GM03348 (cell line): ENCODE measurements around the gene KAZALD1.

Experiments
- DNase-seq: peaks from one replicate; pipeline ENCODE4 v3.0.0; 2012; ENCODE audit warnings: low spot score

KAZALD1 gene

DNA sequence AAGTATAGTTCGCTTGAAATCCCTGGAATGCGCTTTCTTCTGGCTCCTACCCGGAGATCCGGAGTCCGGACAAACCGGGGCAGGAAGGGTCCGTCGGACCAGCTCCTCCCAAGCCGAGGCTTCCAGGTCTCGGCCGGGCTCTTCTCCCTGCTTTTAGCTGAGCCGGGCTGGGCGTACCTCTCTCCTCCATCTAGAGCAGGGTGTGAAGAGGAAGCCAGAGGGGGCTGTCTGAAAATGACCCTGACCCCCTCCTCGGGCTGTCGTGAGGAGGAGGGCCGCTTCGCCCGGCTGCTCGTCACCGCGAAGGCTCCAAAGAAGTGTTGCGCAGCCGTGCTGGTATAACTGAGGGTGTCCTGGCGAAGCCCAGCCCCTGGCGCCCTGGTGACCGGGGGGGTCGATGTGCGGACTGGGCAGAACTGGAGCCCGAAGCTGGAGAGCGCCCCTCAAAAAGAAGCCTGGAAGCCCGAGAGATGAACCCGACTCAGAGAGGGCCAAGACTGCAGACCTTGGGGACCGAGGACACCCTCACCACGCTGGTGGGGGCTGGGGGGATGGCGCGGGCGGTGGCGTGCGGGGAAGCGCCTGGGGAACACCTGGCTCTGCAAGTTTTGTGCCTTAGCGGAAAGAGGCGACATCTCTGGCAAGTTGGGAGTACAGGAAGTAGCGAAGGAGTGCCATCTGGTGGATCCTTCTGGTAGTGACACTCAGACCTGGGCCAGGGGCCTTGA, 5.7 kb downstream of the KAZALD1 start:
- DNase-seq = peak; percentile 86

- DNase-seq = no peak
Measured at GRCh38 chr10:101069441-101069840, 7.7 kb downstream of the KAZALD1 start.

DNA sequence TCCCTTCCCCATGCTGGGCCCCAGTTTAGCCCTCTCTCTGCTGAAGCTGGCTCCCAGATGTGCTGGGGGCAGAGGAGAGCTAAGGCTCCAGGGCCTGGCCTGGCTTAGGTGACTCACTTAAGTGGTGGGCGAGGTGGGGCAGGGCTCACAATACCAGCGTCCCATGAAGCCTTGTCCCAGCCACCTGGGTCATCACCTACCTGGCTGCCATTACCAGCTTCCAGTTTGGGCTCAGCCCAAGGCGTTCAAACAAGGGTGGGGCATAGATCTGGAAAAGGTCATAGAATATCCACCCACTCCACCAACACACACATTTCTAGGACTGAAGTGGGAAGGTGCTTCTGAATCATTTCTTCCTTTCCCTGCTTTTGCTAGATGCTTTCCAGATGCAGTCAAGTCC, 8.3 kb downstream of the KAZALD1 start:
- DNase-seq = no peak

GRCh38 chr10:101071267-101071884, 9.6 kb downstream of the KAZALD1 start:
- no peak for DNase-seq

- DNase-seq = no peak
Measured at GRCh38 chr10:101071885-101072433, 10.2 kb downstream of the KAZALD1 start.

- no peak for DNase-seq
Measured at GRCh38 chr10:101072923-101073322, 11.1 kb downstream of the KAZALD1 start.

- DNase-seq = no peak
Measured at GRCh38 chr10:101073631-101074030, 11.8 kb downstream of the KAZALD1 start.

DNA sequence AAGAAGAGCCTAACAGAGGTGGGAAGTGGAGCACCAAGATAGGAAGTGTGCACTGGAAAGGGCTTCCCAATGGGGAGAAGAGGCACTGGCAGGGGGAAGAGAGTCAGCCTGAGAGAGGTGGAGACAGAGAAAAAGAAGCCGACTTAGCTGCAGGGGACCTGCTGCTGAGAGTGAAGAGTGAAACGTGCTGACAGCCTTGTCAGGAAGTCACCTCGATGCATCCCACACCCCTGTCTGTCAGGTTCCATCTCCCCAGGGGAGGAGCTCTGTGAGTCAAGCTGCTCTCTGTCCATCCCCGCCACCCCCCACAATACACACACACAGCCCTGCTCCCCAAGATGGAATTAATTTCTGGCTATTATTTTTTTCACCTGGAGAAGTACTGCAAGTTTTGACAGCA, 14.0 kb downstream of the KAZALD1 start:
- no peak for DNase-seq

GRCh38 chr10:101076630-101077029, 14.8 kb downstream of the KAZALD1 start:
- DNase-seq = no peak

DNA sequence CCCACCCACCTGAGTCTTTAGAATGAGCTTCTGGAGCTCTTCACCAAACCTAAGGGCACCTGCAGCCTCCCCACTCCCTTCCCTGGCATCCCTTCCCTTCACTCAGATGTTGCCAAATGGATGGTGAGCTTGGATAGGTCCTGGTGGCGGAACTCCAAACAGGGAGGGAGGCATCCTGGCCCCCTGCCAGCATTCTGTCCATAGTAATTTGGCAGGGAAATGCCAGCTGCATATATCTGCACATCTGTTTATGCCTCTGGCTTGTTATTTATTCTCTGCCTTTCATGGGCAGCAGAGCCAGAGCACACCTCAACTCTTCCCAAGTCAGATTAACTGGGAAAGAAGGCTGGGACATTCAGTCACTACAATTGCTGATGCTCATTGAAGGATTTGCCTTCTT, 18.1 kb downstream of the KAZALD1 start:
- DNase-seq = no peak

- DNase-seq = peak; percentile 63
Measured at GRCh38 chr10:101080933-101081931, 19.4 kb downstream of the KAZALD1 start.

DNA sequence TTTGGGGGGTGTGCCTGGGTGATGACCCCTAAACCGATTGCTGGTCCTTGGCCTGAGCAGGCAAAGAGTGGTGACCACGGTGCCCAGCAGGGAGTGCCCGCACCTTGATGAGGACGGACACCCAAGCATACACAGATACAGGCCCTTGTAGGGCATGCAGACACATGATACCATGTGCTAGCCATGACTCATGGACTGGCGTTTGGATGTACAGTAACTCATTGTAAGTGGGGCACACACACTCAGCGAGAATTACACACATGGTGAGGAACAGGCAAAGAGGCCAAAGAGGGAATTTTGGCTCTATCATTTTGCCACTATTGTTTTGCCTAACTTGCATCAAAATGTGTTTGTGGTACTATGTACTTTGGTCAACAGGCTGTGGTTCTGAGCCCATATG, 24.1 kb downstream of the KAZALD1 start:
- no peak for DNase-seq

DNA sequence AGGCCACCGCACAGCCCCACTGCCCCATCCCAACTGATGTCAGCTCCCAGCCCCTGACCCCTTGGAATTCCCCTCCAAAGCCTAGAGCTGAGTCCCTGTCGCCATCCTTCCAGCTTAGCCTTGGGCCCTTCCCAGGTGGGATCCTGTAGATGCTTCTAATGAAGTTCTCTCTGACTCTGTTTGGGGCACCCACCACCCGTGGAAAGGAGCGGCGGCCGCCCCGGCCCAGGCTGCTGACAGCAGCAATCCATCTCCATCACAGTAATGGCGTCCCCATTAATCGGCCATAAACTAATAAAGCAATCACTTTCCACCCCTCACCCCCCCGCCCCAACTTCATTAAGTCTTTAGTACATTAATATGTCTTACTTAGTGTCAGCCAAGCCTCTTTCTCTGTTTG, 25.6 kb downstream of the KAZALD1 start:
- no peak for DNase-seq

DNA sequence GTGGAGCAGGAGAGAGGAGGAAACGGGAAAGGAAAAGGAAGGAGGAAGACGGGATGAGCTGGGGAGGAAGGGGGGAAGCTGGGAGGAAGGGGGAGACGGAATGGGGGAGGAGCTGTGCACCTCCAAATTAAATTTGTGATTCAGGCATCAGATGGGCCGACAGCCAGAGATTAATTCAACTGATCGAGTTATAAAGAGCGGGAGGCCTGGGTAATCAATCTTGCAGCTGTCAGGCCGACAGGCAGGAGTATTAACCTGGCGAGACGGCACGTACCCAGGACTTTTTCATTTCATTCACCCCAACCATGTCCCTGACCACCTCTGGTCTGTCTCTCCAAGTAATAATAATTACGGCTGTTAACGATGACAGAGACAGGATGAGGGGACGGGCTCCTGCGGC, 26.2 kb downstream of the KAZALD1 start:
- no peak for DNase-seq

GRCh38 chr10:101089520-101090299, 27.9 kb downstream of the KAZALD1 start:
- no peak for DNase-seq

- DNase-seq = no peak
Measured at GRCh38 chr10:101090597-101090996, 28.8 kb downstream of the KAZALD1 start.

DNA sequence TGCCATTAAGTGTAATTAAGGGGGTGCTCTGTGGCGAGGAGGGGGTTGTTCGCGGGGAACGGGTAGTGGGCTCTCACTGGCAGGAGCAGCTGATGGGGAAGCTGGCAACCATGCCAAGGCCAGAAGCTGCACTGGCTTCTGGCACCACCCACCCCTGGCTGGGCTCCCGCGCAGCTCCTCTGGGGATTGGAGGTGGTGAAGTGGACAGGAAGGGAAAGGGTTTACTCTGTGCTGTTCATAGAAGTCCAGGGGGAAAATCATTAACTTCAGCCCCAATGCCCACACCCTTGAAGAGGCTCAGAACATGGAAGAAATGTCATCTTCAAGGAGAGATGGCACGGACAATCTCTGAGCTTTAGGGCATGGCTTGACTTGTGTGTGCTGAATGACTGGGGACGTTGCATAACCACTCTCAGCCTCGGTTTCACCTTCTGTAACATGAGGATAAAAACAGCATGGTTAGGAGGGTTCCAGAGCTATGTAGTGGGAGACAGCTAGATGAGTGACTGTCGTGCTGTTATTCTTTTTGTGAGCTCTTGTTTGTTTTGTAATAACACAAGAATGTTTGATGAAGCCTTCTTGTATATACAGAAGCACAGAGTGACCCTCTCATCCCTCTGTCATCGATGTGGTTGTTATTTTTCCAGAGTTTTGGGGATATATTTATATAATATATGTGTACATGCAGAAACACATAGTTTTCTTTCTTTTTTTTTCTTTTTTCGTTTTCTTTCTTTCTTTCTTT, 29.9 kb downstream of the KAZALD1 start:
- DNase-seq = no peak

GRCh38 chr10:101092881-101093354, 31.1 kb downstream of the KAZALD1 start:
- DNase-seq = no peak

GRCh38 chr10:101094121-101094879, 32.5 kb downstream of the KAZALD1 start:
- DNase-seq = no peak

DNA sequence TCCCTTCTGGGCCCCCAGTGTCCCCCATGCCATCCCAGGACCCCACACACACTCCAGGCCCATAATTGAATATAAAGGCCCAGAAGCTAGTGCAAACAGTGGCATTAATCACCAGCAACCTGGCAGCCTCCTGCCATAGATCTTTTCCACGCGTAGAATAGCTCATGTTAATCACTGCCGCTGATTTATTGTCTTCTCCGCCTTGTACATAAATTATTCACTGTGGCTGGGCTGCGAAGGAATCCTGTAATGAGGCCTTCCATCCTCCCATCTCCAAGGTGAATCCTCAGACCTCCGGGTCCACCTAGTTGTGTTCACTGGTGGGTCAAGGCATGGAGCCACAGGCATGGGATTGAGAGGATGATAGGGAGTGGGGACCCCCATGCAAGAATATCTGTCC, 33.2 kb downstream of the KAZALD1 start:
- DNase-seq = no peak
